DND-41 (cell line): ENCODE data around the gene SSTR4.

ENCODE experiments used
- CTCF ChIP-seq: IDR thresholded peaks from 2 replicates; pipeline ENCODE4 v1.5.1; 2012; ENCODE audit warnings: borderline replicate concordance, low read length, moderate library complexity, mild to moderate bottlenecking; ENCODE audit not compliant: poor library complexity, severe bottlenecking; ENCODE audit errors: extremely low read depth
- EZH2 ChIP-seq: IDR thresholded peaks from 3 replicates; pipeline ENCODE4 v1.6.1; 2012; ENCODE audit warnings: borderline replicate concordance, low read depth, mild to moderate bottlenecking, moderate library complexity, low read length, inconsistent platforms; ENCODE audit not compliant: severe bottlenecking

GRCh38 chr20:23062632-23063031, 27.5 kb downstream of the SSTR4 start:
- TF ChIP-seq CTCF (no peak), EZH2 (no peak)
